HepG2 (cell line): ENCODE measurements around the gene ASB3. TPM values are rescaled to one million over a fixed set of nuclear protein-coding genes. Genes with fewer than 3 reads are reported as not detected.
A peak's percentile ranks its signal among the peaks of the same experiment; 100 is the strongest.

Experiments used
- ARID2 ChIP-seq: sonication (generic); formaldehyde crosslinking; IDR thresholded peaks from 2 replicates; pipeline ENCODE4 v1.8.1; 2022; ENCODE audit warnings: mild to moderate bottlenecking, missing genetic modification reagents, borderline replicate concordance
- CEBPB ChIP-seq: IDR thresholded peaks from 2 replicates; pipeline ENCODE4 v1.6.1; 2011; ENCODE audit warnings: low read depth, low read length, improper control_type of control experiment, borderline replicate concordance
- ELF3 ChIP-seq: IDR thresholded peaks from 2 replicates; pipeline ENCODE4 v1.6.1; 2016; ENCODE audit warnings: missing genetic modification reagents, missing compliant biosample characterization
- GATA4 ChIP-seq: sonication (generic); IDR thresholded peaks from 2 replicates; pipeline ENCODE4 v1.6.1; 2016; ENCODE audit warnings: antibody characterized with exemption, low read depth, borderline replicate concordance
- HDAC2 ChIP-seq: sonication (generic); formaldehyde crosslinking; IDR thresholded peaks from 2 replicates; pipeline ENCODE4 v1.4.0; 2020; ENCODE audit warnings: missing genetic modification reagents
- HDAC6 ChIP-seq: fragments of 200-600 bp; sonication (generic); IDR thresholded peaks from 2 replicates; pipeline ENCODE4 v1.7.0; 2017; ENCODE audit warnings: mild to moderate bottlenecking, antibody characterized with exemption, low read length, low read depth
- IRX3 ChIP-seq: sonication (generic); formaldehyde crosslinking; IDR thresholded peaks from 2 replicates; pipeline ENCODE4 v1.8.1; 2023; ENCODE audit warnings: mild to moderate bottlenecking, low read depth, missing genetic modification reagents, borderline replicate concordance
- MATR3 ChIP-seq: sonication (generic); formaldehyde crosslinking; IDR thresholded peaks from 2 replicates; pipeline ENCODE4 v1.4.0; 2020; ENCODE audit warnings: missing genetic modification reagents
- SRF ChIP-seq: IDR thresholded peaks from 2 replicates; pipeline ENCODE4 v1.6.1; 2011; ENCODE audit warnings: mild to moderate bottlenecking, low read depth, low read length, moderate library complexity
- TMF1 ChIP-seq: sonication (generic); formaldehyde crosslinking; IDR thresholded peaks from 2 replicates; pipeline ENCODE4 v1.8.1; 2022; ENCODE audit warnings: low read depth, missing genetic modification reagents
- ZNF143 ChIP-seq: sonication (generic); formaldehyde crosslinking; IDR thresholded peaks from 2 replicates; pipeline ENCODE4 v1.4.0; 2020; ENCODE audit warnings: missing genetic modification reagents
- ZNF350 ChIP-seq: sonication (generic); formaldehyde crosslinking; IDR thresholded peaks from 2 replicates; pipeline ENCODE4 v1.4.0; 2020; ENCODE audit warnings: mild to moderate bottlenecking, low read depth, missing genetic modification reagents, borderline replicate concordance
- ZNF564 ChIP-seq: sonication (generic); formaldehyde crosslinking; IDR thresholded peaks from 2 replicates; pipeline ENCODE4 v1.8.1; 2023; ENCODE audit warnings: mild to moderate bottlenecking, missing genetic modification reagents
- ZNF589 ChIP-seq: sonication (generic); formaldehyde crosslinking; conservative IDR thresholded peaks from 2 replicates; pipeline ENCODE4 v1.8.0; 2022; ENCODE audit warnings: mild to moderate bottlenecking, moderate library complexity, missing genetic modification reagents
- ZNF768 ChIP-seq: sonication (generic); formaldehyde crosslinking; IDR thresholded peaks from 2 replicates; pipeline ENCODE4 v1.4.0; 2020; ENCODE audit warnings: missing genetic modification reagents
- ZNF773 ChIP-seq: sonication (generic); formaldehyde crosslinking; IDR thresholded peaks from 2 replicates; pipeline ENCODE4 v1.4.0; 2020; ENCODE audit warnings: missing genetic modification reagents, borderline replicate concordance
- ZNF790 ChIP-seq: sonication (generic); formaldehyde crosslinking; IDR thresholded peaks from 2 replicates; pipeline ENCODE4 v1.8.0; 2022; ENCODE audit warnings: missing genetic modification reagents, mild to moderate bottlenecking, borderline replicate concordance
- polyA plus RNA-seq, 8 experiments: library from polyadenylated mRNA; depleted of rRNA in 3 of 8; stranded (reverse) in 7 of 8; unstranded in 1 of 8; fragments of >200 nt; fragmentation: Illumina TruSeq in 4 of 8; extraction: Trizol in 4 of 8; gene quantifications; 2 replicates each; pipeline versions ENCODE4 v1.2.1 to v1.2.3, GENCODE V29; 2011 to 2016; ENCODE audit warnings: low read depth in 4 of 8, missing spikeins in 1 of 8, mixed read lengths in 1 of 8; ENCODE audit not compliant: insufficient read depth in 1 of 8
- total RNA-seq, 5 experiments: library from RNA; depleted of rRNA; stranded (reverse); fragments of >200 nt; fragmentation: Illumina TruSeq; extraction: Trizol; gene quantifications; 2 replicates each; pipeline ENCODE4 v1.2.3, GENCODE V29; 2016; ENCODE audit warnings: low read depth in 1 of 5
- TF ChIP-seq, protein P1 (sequence below): sonication (generic); formaldehyde crosslinking; IDR thresholded peaks from 2 replicates; pipeline ENCODE4 v1.8.0; 2022; ENCODE audit warnings: missing genetic modification reagents, mild to moderate bottlenecking, inconsistent platforms, borderline replicate concordance
- TF ChIP-seq, protein P2 (sequence below): sonication (generic); formaldehyde crosslinking; IDR thresholded peaks from 2 replicates; pipeline ENCODE4 v1.4.0; 2020; ENCODE audit warnings: missing genetic modification reagents
- TF ChIP-seq, protein P3 (sequence below): sonication (generic); formaldehyde crosslinking; IDR thresholded peaks from 2 replicates; pipeline ENCODE4 v1.4.0; 2020; ENCODE audit warnings: missing genetic modification reagents, borderline replicate concordance
- TF ChIP-seq, protein P4 (sequence below): sonication (generic); formaldehyde crosslinking; IDR thresholded peaks from 2 replicates; pipeline ENCODE4 v1.8.0; 2022; ENCODE audit warnings: missing genetic modification reagents, low read depth, mild to moderate bottlenecking, borderline replicate concordance
- TF ChIP-seq, protein P5 (sequence below): sonication (generic); formaldehyde crosslinking; IDR thresholded peaks from 2 replicates; pipeline ENCODE4 v1.5.0; 2020; ENCODE audit warnings: missing genetic modification reagents

ASB3 gene
- total and polyA plus RNA-seq, 2 of the 13 experiments (the other 11 are each of a cell fraction or from before 2014, with no cell fraction given) = 40.1 to 41.8 TPM

DNA sequence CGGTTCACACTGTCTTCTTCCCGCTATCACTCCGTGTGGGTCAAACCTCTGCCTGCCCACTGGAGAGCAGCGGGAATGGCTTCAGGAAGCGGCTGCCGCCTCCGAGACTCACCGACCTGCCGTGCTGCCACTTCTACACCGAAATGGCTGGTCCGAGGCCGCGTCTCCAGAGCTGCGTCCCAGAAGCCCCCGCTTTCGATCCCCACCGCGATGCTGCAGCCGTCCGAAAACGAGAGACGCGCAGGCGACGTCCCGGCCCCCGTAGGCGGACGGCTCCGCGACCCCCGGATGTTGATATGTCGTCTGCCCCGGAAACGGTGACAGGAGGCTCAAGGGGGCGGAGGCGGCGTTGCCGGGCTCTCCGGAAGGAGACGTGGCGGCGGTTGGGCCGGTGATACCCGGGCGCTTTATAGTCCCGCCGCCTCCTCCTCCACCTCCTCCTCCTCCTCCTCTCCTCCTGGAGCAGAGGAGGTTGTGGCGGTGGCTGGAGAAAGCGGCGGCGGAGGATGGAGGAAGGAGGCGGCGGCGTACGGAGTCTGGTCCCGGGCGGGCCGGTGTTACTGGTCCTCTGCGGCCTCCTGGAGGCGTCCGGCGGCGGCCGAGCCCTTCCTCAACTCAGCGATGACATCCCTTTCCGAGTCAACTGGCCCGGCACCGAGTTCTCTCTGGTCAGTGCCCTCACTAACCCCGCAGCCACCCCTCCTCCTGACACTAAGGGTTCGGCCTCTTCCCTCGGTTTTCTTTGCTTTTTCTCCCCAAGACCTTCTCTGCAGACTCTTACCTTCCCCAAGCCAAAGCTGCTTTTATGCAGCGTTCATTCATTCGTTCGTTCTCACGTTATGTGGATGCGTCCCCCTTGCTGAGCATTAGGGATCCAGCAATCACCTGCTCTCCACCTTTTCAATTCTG is at the start of gene ASB3, which contains the start of gene ERLEC1 (continued):
- TF ChIP-seq ELF3 (CRISPR knock-in tag) (peak; percentile 79), ZNF790 (peak; percentile 70; the same call in 1 of the 2 replicates), HDAC6 (no peak), MATR3 (CRISPR knock-in tag) (no peak), TMF1 (peak; percentile 95; the same call in 1 of the 2 replicates), SRF (no peak), ZNF143 (peak; percentile 89), HDAC2 (CRISPR knock-in tag) (peak; percentile 97), ZNF564 (CRISPR knock-in tag) (no peak; the same call in 1 of the 2 replicates), ZNF350 (CRISPR knock-in tag) (peak; percentile 98), IRX3 (CRISPR knock-in tag) (peak; percentile 80; the same call in 1 of the 2 replicates), CEBPB (no peak), ARID2 (CRISPR knock-in tag) (peak; percentile 98), ZNF589 (peak; percentile 84; the same call in 1 of the 2 replicates), ZNF768 (peak; percentile 80), ZNF773 (CRISPR knock-in tag) (no peak; the same call in 1 of the 2 replicates), GATA4 (peak; percentile 61)
- TF ChIP-seq, protein P1, sequence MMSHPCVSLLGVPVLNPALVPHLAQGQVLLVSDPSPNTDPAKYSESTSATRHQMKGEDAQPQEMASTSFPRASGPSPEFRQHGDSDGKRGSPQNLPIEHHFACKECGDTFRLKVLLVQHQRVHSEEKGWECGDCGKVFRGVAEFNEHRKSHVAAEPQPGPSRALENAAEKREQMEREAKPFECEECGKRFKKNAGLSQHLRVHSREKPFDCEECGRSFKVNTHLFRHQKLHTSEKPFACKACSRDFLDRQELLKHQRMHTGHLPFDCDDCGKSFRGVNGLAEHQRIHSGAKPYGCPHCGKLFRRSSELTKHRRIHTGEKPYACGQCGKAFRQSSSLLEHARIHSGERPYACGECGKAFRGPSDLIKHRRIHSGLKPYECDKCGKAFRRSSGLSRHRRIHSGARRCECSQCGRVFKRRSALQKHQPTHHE (CRISPR knock-in tag) = peak; percentile 98; the same call in 1 of the 2 replicates
- TF ChIP-seq, protein P2, sequence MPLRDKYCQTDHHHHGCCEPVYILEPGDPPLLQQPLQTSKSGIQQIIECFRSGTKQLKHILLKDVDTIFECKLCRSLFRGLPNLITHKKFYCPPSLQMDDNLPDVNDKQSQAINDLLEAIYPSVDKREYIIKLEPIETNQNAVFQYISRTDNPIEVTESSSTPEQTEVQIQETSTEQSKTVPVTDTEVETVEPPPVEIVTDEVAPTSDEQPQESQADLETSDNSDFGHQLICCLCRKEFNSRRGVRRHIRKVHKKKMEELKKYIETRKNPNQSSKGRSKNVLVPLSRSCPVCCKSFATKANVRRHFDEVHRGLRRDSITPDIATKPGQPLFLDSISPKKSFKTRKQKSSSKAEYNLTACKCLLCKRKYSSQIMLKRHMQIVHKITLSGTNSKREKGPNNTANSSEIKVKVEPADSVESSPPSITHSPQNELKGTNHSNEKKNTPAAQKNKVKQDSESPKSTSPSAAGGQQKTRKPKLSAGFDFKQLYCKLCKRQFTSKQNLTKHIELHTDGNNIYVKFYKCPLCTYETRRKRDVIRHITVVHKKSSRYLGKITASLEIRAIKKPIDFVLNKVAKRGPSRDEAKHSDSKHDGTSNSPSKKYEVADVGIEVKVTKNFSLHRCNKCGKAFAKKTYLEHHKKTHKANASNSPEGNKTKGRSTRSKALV (CRISPR knock-in tag) = peak; percentile 26; the same call in 1 of the 2 replicates
- TF ChIP-seq, protein P3, sequence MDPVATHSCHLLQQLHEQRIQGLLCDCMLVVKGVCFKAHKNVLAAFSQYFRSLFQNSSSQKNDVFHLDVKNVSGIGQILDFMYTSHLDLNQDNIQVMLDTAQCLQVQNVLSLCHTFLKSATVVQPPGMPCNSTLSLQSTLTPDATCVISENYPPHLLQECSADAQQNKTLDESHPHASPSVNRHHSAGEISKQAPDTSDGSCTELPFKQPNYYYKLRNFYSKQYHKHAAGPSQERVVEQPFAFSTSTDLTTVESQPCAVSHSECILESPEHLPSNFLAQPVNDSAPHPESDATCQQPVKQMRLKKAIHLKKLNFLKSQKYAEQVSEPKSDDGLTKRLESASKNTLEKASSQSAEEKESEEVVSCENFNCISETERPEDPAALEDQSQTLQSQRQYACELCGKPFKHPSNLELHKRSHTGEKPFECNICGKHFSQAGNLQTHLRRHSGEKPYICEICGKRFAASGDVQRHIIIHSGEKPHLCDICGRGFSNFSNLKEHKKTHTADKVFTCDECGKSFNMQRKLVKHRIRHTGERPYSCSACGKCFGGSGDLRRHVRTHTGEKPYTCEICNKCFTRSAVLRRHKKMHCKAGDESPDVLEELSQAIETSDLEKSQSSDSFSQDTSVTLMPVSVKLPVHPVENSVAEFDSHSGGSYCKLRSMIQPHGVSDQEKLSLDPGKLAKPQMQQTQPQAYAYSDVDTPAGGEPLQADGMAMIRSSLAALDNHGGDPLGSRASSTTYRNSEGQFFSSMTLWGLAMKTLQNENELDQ (CRISPR knock-in tag) = no peak
- TF ChIP-seq, protein P4, sequence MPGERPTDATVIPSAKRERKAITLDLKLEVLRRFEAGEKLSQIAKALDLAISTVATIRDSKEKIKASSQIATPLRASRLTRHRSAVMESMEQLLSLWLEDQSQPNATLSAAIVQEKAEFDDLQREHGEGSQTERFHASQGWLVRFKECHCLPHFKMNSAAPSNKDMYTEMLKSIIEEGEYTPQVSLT (CRISPR knock-in tag) = 0 out of 2 replicates have a peak, but pooled peaks have one; percentile 43
- TF ChIP-seq, protein P5, sequence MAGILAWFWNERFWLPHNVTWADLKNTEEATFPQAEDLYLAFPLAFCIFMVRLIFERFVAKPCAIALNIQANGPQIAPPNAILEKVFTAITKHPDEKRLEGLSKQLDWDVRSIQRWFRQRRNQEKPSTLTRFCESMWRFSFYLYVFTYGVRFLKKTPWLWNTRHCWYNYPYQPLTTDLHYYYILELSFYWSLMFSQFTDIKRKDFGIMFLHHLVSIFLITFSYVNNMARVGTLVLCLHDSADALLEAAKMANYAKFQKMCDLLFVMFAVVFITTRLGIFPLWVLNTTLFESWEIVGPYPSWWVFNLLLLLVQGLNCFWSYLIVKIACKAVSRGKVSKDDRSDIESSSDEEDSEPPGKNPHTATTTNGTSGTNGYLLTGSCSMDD = no peak
